OCI-LY1 (cell line): ENCODE measurements around the gene DND1.
"Not testable (repeated sequence)": the region's sequence is repeated elsewhere in the genome, so short reads cannot be mapped to it uniquely, and the experiment has no call there.

Source experiments
- H2AFZ ChIP-seq: fragments of 200-600 bp; sonication (generic), shearing (Covaris generic); 2 replicates; pipeline ENCODE4 v1.6.0; 2014; ENCODE audit warnings: antibody characterized with exemption, mild to moderate bottlenecking, low read length
- H3F3A ChIP-seq: fragments of 200-600 bp; sonication (generic), shearing (Covaris generic); 2 replicates; pipeline ENCODE4 v1.6.0; 2014; ENCODE audit warnings: mild to moderate bottlenecking, antibody characterized with exemption, low read length, moderate library complexity; ENCODE audit not compliant: insufficient read depth
- H3K27ac ChIP-seq: fragments of 200-600 bp; sonication (generic); 2 replicates; pipeline ENCODE4 v1.5.1; 2014; ENCODE audit warnings: low read length, mixed run types, mild to moderate bottlenecking, low read depth; ENCODE audit not compliant: poor library complexity, severe bottlenecking
- H3K27me3 ChIP-seq: fragments of 200-600 bp; sonication (generic); 2 replicates; pipeline ENCODE4 v1.6.0; 2014; ENCODE audit warnings: antibody characterized with exemption, mild to moderate bottlenecking, low read length, moderate library complexity; ENCODE audit not compliant: insufficient read depth
- H3K36me3 ChIP-seq: fragments of 200-600 bp; sonication (generic); 2 replicates; pipeline ENCODE4 v1.6.1; 2014; ENCODE audit warnings: mild to moderate bottlenecking, antibody characterized with exemption, low read length, moderate library complexity, mixed read lengths; ENCODE audit not compliant: insufficient read depth
- H3K4me1 ChIP-seq: fragments of 200-600 bp; sonication (generic); 2 replicates; pipeline ENCODE4 v1.5.1; 2014; ENCODE audit warnings: mild to moderate bottlenecking, low read length, moderate library complexity; ENCODE audit not compliant: insufficient read depth, severe bottlenecking
- H3K4me2 ChIP-seq: fragments of 200-600 bp; sonication (generic), shearing (Covaris generic); 2 replicates; pipeline ENCODE4 v1.6.1; 2014; ENCODE audit warnings: low read length
- H3K4me3 ChIP-seq: fragments of 200-600 bp; sonication (generic); 2 replicates; pipeline ENCODE4 v1.5.1; 2014; ENCODE audit warnings: low read length, low read depth, mild to moderate bottlenecking, mixed read lengths; ENCODE audit not compliant: poor library complexity, severe bottlenecking
- H3K79me2 ChIP-seq: fragments of 200-600 bp; shearing (Covaris generic); 2 replicates; pipeline ENCODE4 v1.6.1; 2016; ENCODE audit warnings: mixed run types, low read length, mixed read lengths; ENCODE audit not compliant: insufficient read depth
- H3K9ac ChIP-seq: fragments of 200-600 bp; sonication (generic), shearing (Covaris generic); 2 replicates; pipeline ENCODE4 v1.6.1; 2014; ENCODE audit warnings: mild to moderate bottlenecking, low read length, mixed read lengths
- H3K9me2 ChIP-seq: fragments of 200-600 bp; sonication (generic), shearing (Covaris generic); 2 replicates; pipeline ENCODE4 v1.6.1; 2014; ENCODE audit warnings: low read depth, mild to moderate bottlenecking, low read length, mixed read lengths
- H3K9me3 ChIP-seq: fragments of 200-600 bp; shearing (Covaris generic); 2 replicates; pipeline ENCODE4 v1.6.1; 2014; ENCODE audit warnings: low read length, mixed read lengths
- H4K20me1 ChIP-seq: fragments of 200-600 bp; sonication (generic), shearing (Covaris generic); 2 replicates; pipeline ENCODE4 v1.6.0; 2016; ENCODE audit warnings: mild to moderate bottlenecking, low read length; ENCODE audit not compliant: insufficient read depth
- CTCF ChIP-seq: fragments of 200-600 bp; sonication (generic), shearing (Covaris generic); IDR thresholded peaks from 2 replicates; pipeline ENCODE4 v1.5.1; 2017; ENCODE audit warnings: mild to moderate bottlenecking, antibody characterized with exemption, low read length, moderate library complexity, mixed read lengths
- EZH2 ChIP-seq: fragments of 200-600 bp; sonication (generic), shearing (Covaris generic); IDR thresholded peaks from 2 replicates; pipeline ENCODE4 v1.8.0; 2017; ENCODE audit warnings: borderline replicate concordance, mixed run types, mild to moderate bottlenecking, antibody characterized with exemption, low read length, moderate library complexity, mixed read lengths

Gene DND1

GRCh38 chr5:140674211-140674610, 835 bp upstream of the DND1 start:
- no peak overlapping the region for H2AFZ ChIP-seq
- H3K79me2 ChIP-seq: no peaks in the 10 kb centered on the region
- H3K36me3 ChIP-seq: peaks cover 89% of the 10 kb centered on the region
- no peaks in the 10 kb centered on the region for H3K27me3 ChIP-seq
- no peak overlapping the region for H3K27ac ChIP-seq
- H3K9ac ChIP-seq: no peak overlapping the region
- TF ChIP-seq EZH2 (no peak), CTCF (no peak)
- H3K4me1 ChIP-seq: no peaks in the 10 kb centered on the region
- no peaks in the 10 kb centered on the region for H3F3A ChIP-seq
- H3K9me2 ChIP-seq: no peaks in the 10 kb centered on the region
- H3K4me2 ChIP-seq: no peak overlapping the region
- H4K20me1 ChIP-seq: no peaks in the 10 kb centered on the region
- no peaks in the 10 kb centered on the region for H3K9me3 ChIP-seq
- H3K4me3 ChIP-seq: no peak overlapping the region

- no peak overlapping the region for H3K4me2 ChIP-seq
- no peaks in the 10 kb centered on the region for H3K27me3 ChIP-seq
- no peaks in the 10 kb centered on the region for H3K4me1 ChIP-seq
- no peak overlapping the region for H3K27ac ChIP-seq
- no peaks in the 10 kb centered on the region for H3K9me2 ChIP-seq
- H4K20me1 ChIP-seq: no peaks in the 10 kb centered on the region
- no peaks in the 10 kb centered on the region for H3F3A ChIP-seq
- no peak for TF ChIP-seq CTCF
- TF ChIP-seq EZH2: no peak
- H3K79me2 ChIP-seq: no peaks in the 10 kb centered on the region
- H3K36me3 ChIP-seq: peaks cover 97% of the 10 kb centered on the region
- H2AFZ ChIP-seq: no peak overlapping the region
- H3K9ac ChIP-seq: no peak overlapping the region
- no peak overlapping the region for H3K4me3 ChIP-seq
- no peaks in the 10 kb centered on the region for H3K9me3 ChIP-seq
These were observed 755 bp downstream of the DND1 start for GRCh38 chr5:140672455-140673186.

GRCh38 chr5:140671472-140672125, 1.8 kb downstream of the DND1 start:
- Histone ChIP-seq H4K20me1 (no peaks in the 10 kb centered on the region), H3K27ac (no peak overlapping the region), H3K9me2 (no peaks in the 10 kb centered on the region), H3K9me3 (no peaks in the 10 kb centered on the region), H2AFZ (no peak overlapping the region), H3K36me3 (peaks cover 95% of the 10 kb centered on the region), H3K9ac (no peak overlapping the region), H3K4me3 (no peak overlapping the region), H3K4me2 (no peak overlapping the region), H3K27me3 (no peaks in the 10 kb centered on the region), H3K79me2 (no peaks in the 10 kb centered on the region), H3F3A (no peaks in the 10 kb centered on the region), H3K4me1 (peaks cover under 1% of the 10 kb centered on the region)
- TF ChIP-seq CTCF: no peak
- no peak for TF ChIP-seq EZH2

- H3F3A ChIP-seq, H3K9me2 ChIP-seq, H3K9ac ChIP-seq, H4K20me1 ChIP-seq, H3K4me3 ChIP-seq, H3K27ac ChIP-seq, H3K9me3 ChIP-seq, H3K4me2 ChIP-seq, H3K27me3 ChIP-seq, H3K79me2 ChIP-seq, H3K4me1 ChIP-seq, H2AFZ ChIP-seq: not testable (repeated sequence)
- peaks cover 89% of the 10 kb centered on the region for H3K36me3 ChIP-seq
These were observed 2.3 kb downstream of the DND1 start for GRCh38 chr5:140671035-140671434.
